Measurements from ENCODE around the gene MEMO1.
"Not testable (repeated sequence)": the region's sequence is repeated elsewhere in the genome, so short reads cannot be mapped to it uniquely, and the experiment has no call there.

DNA sequence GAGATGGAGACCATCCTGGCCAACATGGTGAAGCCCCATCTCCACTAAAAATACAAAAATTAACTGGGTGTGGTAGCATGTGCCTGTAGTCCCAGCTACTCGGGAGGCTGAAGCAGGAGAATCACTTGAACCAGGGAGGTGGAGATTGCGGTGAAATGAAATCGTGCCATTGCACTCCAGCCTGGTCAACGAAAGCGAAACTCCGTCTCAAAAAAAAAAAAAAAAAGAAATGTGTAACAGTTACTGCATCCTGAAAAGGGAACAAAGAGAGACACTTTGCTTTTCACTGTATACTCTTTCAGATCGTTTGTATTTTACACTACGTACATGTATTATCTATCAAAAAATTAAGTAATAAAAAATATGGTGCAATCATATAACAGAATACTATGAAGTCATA lies 53.9 kb downstream of the MEMO1 start:
- TF ChIP-seq, protein P1, sequence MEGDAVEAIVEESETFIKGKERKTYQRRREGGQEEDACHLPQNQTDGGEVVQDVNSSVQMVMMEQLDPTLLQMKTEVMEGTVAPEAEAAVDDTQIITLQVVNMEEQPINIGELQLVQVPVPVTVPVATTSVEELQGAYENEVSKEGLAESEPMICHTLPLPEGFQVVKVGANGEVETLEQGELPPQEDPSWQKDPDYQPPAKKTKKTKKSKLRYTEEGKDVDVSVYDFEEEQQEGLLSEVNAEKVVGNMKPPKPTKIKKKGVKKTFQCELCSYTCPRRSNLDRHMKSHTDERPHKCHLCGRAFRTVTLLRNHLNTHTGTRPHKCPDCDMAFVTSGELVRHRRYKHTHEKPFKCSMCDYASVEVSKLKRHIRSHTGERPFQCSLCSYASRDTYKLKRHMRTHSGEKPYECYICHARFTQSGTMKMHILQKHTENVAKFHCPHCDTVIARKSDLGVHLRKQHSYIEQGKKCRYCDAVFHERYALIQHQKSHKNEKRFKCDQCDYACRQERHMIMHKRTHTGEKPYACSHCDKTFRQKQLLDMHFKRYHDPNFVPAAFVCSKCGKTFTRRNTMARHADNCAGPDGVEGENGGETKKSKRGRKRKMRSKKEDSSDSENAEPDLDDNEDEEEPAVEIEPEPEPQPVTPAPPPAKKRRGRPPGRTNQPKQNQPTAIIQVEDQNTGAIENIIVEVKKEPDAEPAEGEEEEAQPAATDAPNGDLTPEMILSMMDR (IDR thresholded peaks at IDR 0.05; ENCODE audit: poor library complexity) = not testable (repeated sequence)
- TF ChIP-seq EZH2 (IDR thresholded peaks at IDR 0.05; ENCODE audit: borderline replicate concordance); EZH2phosphoT487 (IDR thresholded peaks at IDR 0.05; ENCODE audit: low read depth, severe bottlenecking, unreplicated experiment): not testable (repeated sequence)

Data from hepatocyte (in vitro differentiated cells).